HEK293 (cell line): ENCODE measurements around the gene KIRREL3.

Experiments used
- BCL11A ChIP-seq: fragments of 450-650 bp; formaldehyde crosslinking; IDR thresholded peaks from 2 replicates; pipeline ENCODE4 v1.5.1; 2016; ENCODE audit warnings: low read depth, missing biosample characterization, missing genetic modification characterization
- TCF7L2 ChIP-seq: IDR thresholded peaks from 2 replicates; pipeline ENCODE4 v1.6.1; 2011; ENCODE audit warnings: low read depth, mild to moderate bottlenecking, inconsistent platforms, low read length, moderate library complexity, borderline replicate concordance
- YY1 ChIP-seq: fragments of 450-650 bp; formaldehyde crosslinking; IDR thresholded peaks from 2 replicates; pipeline ENCODE4 v1.5.1; 2018; ENCODE audit warnings: missing biosample characterization, missing genetic modification characterization
- TF ChIP-seq, protein P1 (sequence below): fragments of 450-650 bp; formaldehyde crosslinking; IDR thresholded peaks from 2 replicates; pipeline ENCODE4 v1.5.1; 2016; ENCODE audit warnings: missing biosample characterization, missing genetic modification characterization
- TF ChIP-seq, protein P2 (sequence below): fragments of 450-650 bp; formaldehyde crosslinking; IDR thresholded peaks from 2 replicates; pipeline ENCODE4 v1.5.1; 2016; ENCODE audit warnings: missing biosample characterization, missing genetic modification characterization

DNA sequence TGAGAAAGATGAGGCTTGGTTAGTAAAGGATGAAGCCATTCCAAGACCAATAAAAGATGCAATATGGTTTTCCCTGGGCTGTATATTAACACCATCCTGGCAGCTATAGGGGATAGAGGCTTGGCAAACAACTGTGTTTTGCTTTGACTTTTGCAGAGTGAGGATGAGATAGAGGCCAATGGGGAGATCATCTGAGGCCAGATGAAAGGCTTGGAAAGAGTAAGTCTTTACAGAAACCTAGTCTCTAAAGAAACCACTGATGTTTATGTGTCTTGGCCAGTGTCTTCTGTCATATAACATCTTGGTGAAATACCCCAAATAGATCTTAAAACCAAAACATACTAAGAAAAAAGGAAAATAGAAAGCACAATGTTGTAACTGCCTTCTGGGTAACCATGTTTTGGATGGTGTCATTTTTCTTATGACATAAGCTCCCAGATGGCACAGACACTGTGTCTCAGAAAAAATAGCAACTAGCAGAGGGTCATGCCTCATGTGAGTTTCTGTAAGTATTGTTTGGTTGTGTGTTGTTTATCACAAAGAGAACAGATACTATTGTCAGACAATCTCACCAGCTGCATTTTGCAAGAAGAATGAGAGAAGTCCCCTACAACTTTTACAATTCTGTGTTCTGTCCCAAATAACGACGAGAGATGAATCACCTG lies 339.7 kb downstream of the KIRREL3 start:
- TF ChIP-seq TCF7L2 (no peak), YY1 (tag by site-specific recombination) (no peak), BCL11A (tag by site-specific recombination) (no peak)
- TF ChIP-seq, protein P1, sequence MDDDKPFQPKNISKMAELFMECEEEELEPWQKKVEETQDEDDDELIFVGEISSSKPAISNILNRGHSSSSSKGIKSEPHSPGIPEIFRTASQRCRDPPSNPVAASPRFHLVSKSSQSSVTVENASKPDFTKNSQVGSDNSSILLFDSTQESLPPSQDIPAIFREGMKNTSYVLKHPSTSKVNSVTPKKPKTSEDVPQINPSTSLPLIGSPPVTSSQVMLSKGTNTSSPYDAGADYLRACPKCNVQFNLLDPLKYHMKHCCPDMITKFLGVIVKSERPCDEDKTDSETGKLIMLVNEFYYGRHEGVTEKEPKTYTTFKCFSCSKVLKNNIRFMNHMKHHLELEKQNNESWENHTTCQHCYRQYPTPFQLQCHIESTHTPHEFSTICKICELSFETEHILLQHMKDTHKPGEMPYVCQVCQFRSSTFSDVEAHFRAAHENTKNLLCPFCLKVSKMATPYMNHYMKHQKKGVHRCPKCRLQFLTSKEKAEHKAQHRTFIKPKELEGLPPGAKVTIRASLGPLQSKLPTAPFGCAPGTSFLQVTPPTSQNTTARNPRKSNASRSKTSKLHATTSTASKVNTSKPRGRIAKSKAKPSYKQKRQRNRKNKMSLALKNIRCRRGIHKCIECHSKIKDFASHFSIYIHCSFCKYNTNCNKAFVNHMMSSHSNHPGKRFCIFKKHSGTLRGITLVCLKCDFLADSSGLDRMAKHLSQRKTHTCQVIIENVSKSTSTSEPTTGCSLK (tag by site-specific recombination), result no peak
- TF ChIP-seq, protein P2, sequence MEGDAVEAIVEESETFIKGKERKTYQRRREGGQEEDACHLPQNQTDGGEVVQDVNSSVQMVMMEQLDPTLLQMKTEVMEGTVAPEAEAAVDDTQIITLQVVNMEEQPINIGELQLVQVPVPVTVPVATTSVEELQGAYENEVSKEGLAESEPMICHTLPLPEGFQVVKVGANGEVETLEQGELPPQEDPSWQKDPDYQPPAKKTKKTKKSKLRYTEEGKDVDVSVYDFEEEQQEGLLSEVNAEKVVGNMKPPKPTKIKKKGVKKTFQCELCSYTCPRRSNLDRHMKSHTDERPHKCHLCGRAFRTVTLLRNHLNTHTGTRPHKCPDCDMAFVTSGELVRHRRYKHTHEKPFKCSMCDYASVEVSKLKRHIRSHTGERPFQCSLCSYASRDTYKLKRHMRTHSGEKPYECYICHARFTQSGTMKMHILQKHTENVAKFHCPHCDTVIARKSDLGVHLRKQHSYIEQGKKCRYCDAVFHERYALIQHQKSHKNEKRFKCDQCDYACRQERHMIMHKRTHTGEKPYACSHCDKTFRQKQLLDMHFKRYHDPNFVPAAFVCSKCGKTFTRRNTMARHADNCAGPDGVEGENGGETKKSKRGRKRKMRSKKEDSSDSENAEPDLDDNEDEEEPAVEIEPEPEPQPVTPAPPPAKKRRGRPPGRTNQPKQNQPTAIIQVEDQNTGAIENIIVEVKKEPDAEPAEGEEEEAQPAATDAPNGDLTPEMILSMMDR (tag by site-specific recombination), result no peak
